Loucy (cell line): ENCODE data around the gene AKAP6.

Experiments
- H2AFZ ChIP-seq: fragments of 200-600 bp; sonication (generic); 2 replicates; pipeline ENCODE4 v1.6.0; 2016; ENCODE audit warnings: antibody characterized with exemption, mild to moderate bottlenecking, low read length, moderate library complexity
- H3F3A ChIP-seq: fragments of 200-600 bp; 2 replicates; pipeline ENCODE4 v1.6.0; 2016; ENCODE audit warnings: antibody characterized with exemption, low read depth, mild to moderate bottlenecking
- H3K27me3 ChIP-seq: fragments of 200-600 bp; sonication (generic); 2 replicates; pipeline ENCODE4 v1.6.1; 2014; ENCODE audit warnings: low read length, mild to moderate bottlenecking; ENCODE audit not compliant: insufficient read depth, poor library complexity, severe bottlenecking
- H3K36me3 ChIP-seq: fragments of 200-600 bp; sonication (generic); 2 replicates; pipeline ENCODE4 v1.6.1; 2016; ENCODE audit warnings: low read length; ENCODE audit not compliant: insufficient read depth
- H3K4me1 ChIP-seq: fragments of 200-600 bp; sonication (generic); 2 replicates; pipeline ENCODE4 v1.5.1; 2014; ENCODE audit warnings: low read length, mild to moderate bottlenecking; ENCODE audit not compliant: insufficient read depth, poor library complexity, severe bottlenecking
- H3K4me2 ChIP-seq: fragments of 200-600 bp; sonication (generic); 2 replicates; pipeline ENCODE4 v1.6.0; 2014; ENCODE audit warnings: antibody characterized with exemption, low read length, low read depth, mild to moderate bottlenecking; ENCODE audit not compliant: poor library complexity, severe bottlenecking
- H3K4me3 ChIP-seq: fragments of 200-600 bp; sonication (generic); 2 replicates; pipeline ENCODE4 v1.5.1; 2014; ENCODE audit warnings: low read length, mild to moderate bottlenecking, mixed read lengths; ENCODE audit not compliant: poor library complexity, severe bottlenecking
- H3K79me2 ChIP-seq: fragments of 200-600 bp; sonication (generic); 2 replicates; pipeline ENCODE4 v1.6.1; 2014; ENCODE audit warnings: low read length; ENCODE audit not compliant: insufficient read depth
- H3K9ac ChIP-seq: fragments of 200-600 bp; sonication (generic); 2 replicates; pipeline ENCODE4 v1.6.0; 2014; ENCODE audit warnings: mild to moderate bottlenecking, low read depth, low read length, moderate library complexity; ENCODE audit not compliant: poor library complexity, severe bottlenecking
- H3K9me2 ChIP-seq: fragments of 200-600 bp; sonication (generic); replicated peaks from 2 replicates; pipeline ENCODE4 v1.6.1; 2016; ENCODE audit warnings: low read depth, low read length, mixed read lengths
- H3K9me3 ChIP-seq: fragments of 200-600 bp; sonication (generic); 2 replicates; pipeline ENCODE4 v1.6.1; 2014; ENCODE audit warnings: mild to moderate bottlenecking, antibody characterized with exemption, low read length, low read depth; ENCODE audit not compliant: insufficient read depth
- H4K20me1 ChIP-seq: fragments of 200-600 bp; sonication (generic); 2 replicates; pipeline ENCODE4 v1.6.0; 2014; ENCODE audit warnings: antibody characterized with exemption, low read length, mild to moderate bottlenecking; ENCODE audit not compliant: insufficient read depth, poor library complexity, severe bottlenecking
- CTCF ChIP-seq: fragments of 200-600 bp; sonication (generic); conservative IDR thresholded peaks from 2 replicates; pipeline ENCODE4 v1.5.1; 2014; ENCODE audit warnings: mild to moderate bottlenecking, antibody characterized with exemption, low read length
- EZH2phosphoT487 ChIP-seq: fragments of 200-600 bp; IDR thresholded peaks from 2 replicates; pipeline ENCODE4 v1.6.1; 2018; ENCODE audit warnings: antibody characterized with exemption, mild to moderate bottlenecking, moderate library complexity, borderline replicate concordance

The AKAP6 gene

GRCh38 chr14:32379447-32379846 is 50.3 kb downstream of the AKAP6 start:
- Histone ChIP-seq H3K9me3 (no peaks in the 10 kb centered on the region), H3K9ac (no peak overlapping the region), H3K4me3 (no peak overlapping the region), H3K4me2 (no peak overlapping the region), H3K79me2 (no peaks in the 10 kb centered on the region), H3F3A (no peaks in the 10 kb centered on the region), H3K9me2 (no peaks in the 10 kb centered on the region), H4K20me1 (no peaks in the 10 kb centered on the region), H3K4me1 (peaks cover 11% of the 10 kb centered on the region), H3K36me3 (no peaks in the 10 kb centered on the region), H2AFZ (peak overlapping the region; percentile 10; the same call in 1 of the 2 replicates), H3K27me3 (no peaks in the 10 kb centered on the region)
- no peak for TF ChIP-seq EZH2phosphoT487
- TF ChIP-seq CTCF, result no peak

GRCh38 chr14:32381869-32382268 is 52.8 kb downstream of the AKAP6 start:
- Histone ChIP-seq H3K4me3 (no peak overlapping the region), H3K4me1 (peaks cover 11% of the 10 kb centered on the region), H3K9me3 (no peaks in the 10 kb centered on the region), H2AFZ (no peak overlapping the region), H3F3A (no peaks in the 10 kb centered on the region), H3K9ac (no peak overlapping the region), H3K4me2 (no peak overlapping the region), H4K20me1 (no peaks in the 10 kb centered on the region), H3K27me3 (no peaks in the 10 kb centered on the region), H3K9me2 (no peaks in the 10 kb centered on the region), H3K79me2 (no peaks in the 10 kb centered on the region), H3K36me3 (no peaks in the 10 kb centered on the region)
- no peak for TF ChIP-seq EZH2phosphoT487
- no peak for TF ChIP-seq CTCF

DNA sequence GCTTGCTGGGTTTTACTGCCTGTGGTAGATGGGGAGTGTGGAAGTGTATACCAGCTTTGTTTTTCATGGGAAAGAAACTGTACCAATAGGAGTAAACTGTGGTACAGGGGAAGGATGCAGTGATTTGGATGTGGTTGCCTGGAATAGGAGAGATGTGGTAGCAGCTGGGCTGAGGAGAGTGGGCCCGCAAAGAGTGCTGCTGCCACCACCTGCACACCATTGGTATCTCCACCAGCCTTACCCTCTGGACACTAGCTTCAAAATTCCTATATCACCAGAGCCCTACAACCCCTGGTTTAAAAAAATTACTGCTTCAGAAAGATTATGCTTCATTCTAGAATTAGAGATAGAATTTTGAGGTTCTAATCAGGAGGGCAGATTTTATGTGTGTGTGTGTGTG is 53.6 kb downstream of the AKAP6 start:
- Histone ChIP-seq H3K4me2 (no peak overlapping the region), H3K9me3 (no peaks in the 10 kb centered on the region), H3K27me3 (no peaks in the 10 kb centered on the region), H3K9ac (no peak overlapping the region), H2AFZ (no peak overlapping the region), H3K4me3 (no peak overlapping the region), H3K4me1 (peaks cover 11% of the 10 kb centered on the region), H3F3A (no peaks in the 10 kb centered on the region), H4K20me1 (no peaks in the 10 kb centered on the region), H3K9me2 (no peaks in the 10 kb centered on the region), H3K79me2 (no peaks in the 10 kb centered on the region), H3K36me3 (no peaks in the 10 kb centered on the region)
- TF ChIP-seq EZH2phosphoT487, result no peak
- TF ChIP-seq CTCF, result peak; percentile 76
